ENCODE results near the gene ZNF407.

Gene ZNF407

GRCh38 chr18:74631623-74632350 lies 34.1 kb downstream of the ZNF407 start:
- in situ Hi-C loops (cut with MboI; ENCODE audit: low pct_unique_long_range_greater_than_20kb, low sequenced_read_pairs, unreplicated experiment) = no loop called here
- TF ChIP-seq CTCF (IDR thresholded peaks at IDR 0.05; ENCODE audit: extremely low read depth, insufficient read depth, missing control alignments) = no peak
- no peak for DNase-seq (ENCODE audit: low spot score)

- in situ Hi-C loops (cut with MboI; ENCODE audit: low pct_unique_long_range_greater_than_20kb, low sequenced_read_pairs, unreplicated experiment) = no loop called here
- no peak for DNase-seq (ENCODE audit: low spot score)
- TF ChIP-seq CTCF (IDR thresholded peaks at IDR 0.05; ENCODE audit: extremely low read depth, insufficient read depth, missing control alignments) = no peak
Observed at GRCh38 chr18:74632351-74632679, 34.6 kb downstream of the ZNF407 start.

GRCh38 chr18:74632856-74633255 lies 35.2 kb downstream of the ZNF407 start:
- DNase-seq (ENCODE audit: low spot score) = no peak
- in situ Hi-C loops (cut with MboI; ENCODE audit: low pct_unique_long_range_greater_than_20kb, low sequenced_read_pairs, unreplicated experiment) = no loop called here
- no peak for TF ChIP-seq CTCF (IDR thresholded peaks at IDR 0.05; ENCODE audit: extremely low read depth, insufficient read depth, missing control alignments)

GRCh38 chr18:74633652-74634352 lies 36.1 kb downstream of the ZNF407 start:
- no peak for TF ChIP-seq CTCF (IDR thresholded peaks at IDR 0.05; ENCODE audit: extremely low read depth, insufficient read depth, missing control alignments)
- in situ Hi-C loops (cut with MboI; ENCODE audit: low pct_unique_long_range_greater_than_20kb, low sequenced_read_pairs, unreplicated experiment) = no loop called here
- DNase-seq (ENCODE audit: low spot score) = no peak

- in situ Hi-C loops (cut with MboI; ENCODE audit: low pct_unique_long_range_greater_than_20kb, low sequenced_read_pairs, unreplicated experiment) = no loop called here
- no peak for DNase-seq (ENCODE audit: low spot score)
Observed at GRCh38 chr18:74635224-74635975, 37.7 kb downstream of the ZNF407 start.

More at GRCh38 chr18:74635224-74635975, 37.7 kb downstream of the ZNF407 start:
- TF ChIP-seq CTCF (IDR thresholded peaks at IDR 0.05; ENCODE audit: extremely low read depth, insufficient read depth, missing control alignments) = no peak
